Measurements from ENCODE around the gene PRKCH. TPM values are rescaled to one million over a fixed set of nuclear protein-coding genes. Genes with fewer than 3 reads are reported as not detected.
A peak's percentile ranks its signal among the peaks of the same experiment; 100 is the strongest.

Gene PRKCH
- polyA plus RNA-seq, 3 donors: 3.6 to 6.2 (median 5.4) TPM

DNA sequence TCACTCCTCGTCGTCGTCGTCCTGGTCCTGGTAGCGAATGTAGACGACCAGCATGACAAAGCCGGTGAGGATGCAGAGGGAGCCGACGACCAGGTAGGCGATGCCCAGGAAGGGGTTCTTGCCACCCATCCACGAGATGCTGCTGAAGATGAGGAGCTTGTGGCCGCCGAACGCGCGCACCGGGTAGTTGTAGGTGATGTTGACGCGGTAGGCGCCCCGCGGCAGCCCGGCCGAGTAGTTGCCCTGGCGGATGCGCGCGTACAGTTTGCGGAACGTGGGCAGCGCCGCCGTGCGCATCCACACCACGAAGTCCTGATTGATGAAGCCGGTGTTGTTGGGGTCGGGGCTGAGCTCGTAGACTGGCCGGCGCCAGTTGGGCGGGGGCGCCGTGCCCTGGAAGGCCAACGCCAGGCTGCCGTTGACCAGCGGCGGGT is 41.3 kb upstream of the PRKCH start:
- Histone ChIP-seq H3K27ac (ENCODE audit: low read depth in 1 of 2, low read length in 2 of 2) (no peak overlapping the region), H3K4me3 (replicated peaks in 1 of 3; ENCODE audit: low read depth in 2 of 3, low read length in 3 of 3) (peak overlapping the region in 1 of 3 experiments; percentile 73), H3K9me3 (replicated peaks in 1 of 2; ENCODE audit: control insufficient read depth in 1 of 2, insufficient read depth in 1 of 2, low read length in 2 of 2) (peaks cover 3 to 9% of the 10 kb centered on the region in 2 donors), H3K79me2 (ENCODE audit: insufficient read depth, low read length) (no peaks in the 10 kb centered on the region), H3K4me1 (ENCODE audit: control insufficient read depth in 1 of 2, insufficient read depth in 2 of 2, low read length in 2 of 2) (peaks cover 14 to 15% of the 10 kb centered on the region in 2 donors), H3K27me3 (ENCODE audit: control insufficient read depth in 2 of 2, insufficient read depth in 2 of 2, low read length in 2 of 2) (peaks cover 55 to 82% of the 10 kb centered on the region in 2 donors), H4K20me1 (ENCODE audit: insufficient read depth, low read length) (no peaks in the 10 kb centered on the region), H3K4me2 (replicated peaks; ENCODE audit: extremely low read depth, low read length, poor library complexity, severe bottlenecking) (peak overlapping the region; percentile 82), H3K36me3 (replicated peaks in 1 of 2; ENCODE audit: control insufficient read depth in 1 of 2, insufficient read depth in 2 of 2, low read length in 2 of 2) (no peaks in the 10 kb centered on the region), H3K9ac (ENCODE audit: insufficient read depth, low read length, poor library complexity, severe bottlenecking) (no peak overlapping the region), H2AFZ (ENCODE audit: insufficient read depth, low read depth, low read length, poor library complexity, severe bottlenecking) (peak overlapping the region; percentile 73)
- Mint-ChIP-seq H3K9me3 (peaks cover 0 to 12% (median 0%) of the 10 kb centered on the region in 7 donors), H3K4me3 (peak overlapping the region; percentile 73 to 90), H3K4me1 (peaks cover 19% of the 10 kb centered on the region), H3K27ac (no peak overlapping the region), H3K36me3 (no peaks in the 10 kb centered on the region), H3K27me3 (ENCODE audit: low read depth in 3 of 3) (peaks cover 56 to 74% (median 57%) of the 10 kb centered on the region in 3 donors)
- DNase-seq: no peak
- intact Hi-C loops (cut with micrococcal nuclease): no loop called here
- TF ChIP-seq, protein P1, sequence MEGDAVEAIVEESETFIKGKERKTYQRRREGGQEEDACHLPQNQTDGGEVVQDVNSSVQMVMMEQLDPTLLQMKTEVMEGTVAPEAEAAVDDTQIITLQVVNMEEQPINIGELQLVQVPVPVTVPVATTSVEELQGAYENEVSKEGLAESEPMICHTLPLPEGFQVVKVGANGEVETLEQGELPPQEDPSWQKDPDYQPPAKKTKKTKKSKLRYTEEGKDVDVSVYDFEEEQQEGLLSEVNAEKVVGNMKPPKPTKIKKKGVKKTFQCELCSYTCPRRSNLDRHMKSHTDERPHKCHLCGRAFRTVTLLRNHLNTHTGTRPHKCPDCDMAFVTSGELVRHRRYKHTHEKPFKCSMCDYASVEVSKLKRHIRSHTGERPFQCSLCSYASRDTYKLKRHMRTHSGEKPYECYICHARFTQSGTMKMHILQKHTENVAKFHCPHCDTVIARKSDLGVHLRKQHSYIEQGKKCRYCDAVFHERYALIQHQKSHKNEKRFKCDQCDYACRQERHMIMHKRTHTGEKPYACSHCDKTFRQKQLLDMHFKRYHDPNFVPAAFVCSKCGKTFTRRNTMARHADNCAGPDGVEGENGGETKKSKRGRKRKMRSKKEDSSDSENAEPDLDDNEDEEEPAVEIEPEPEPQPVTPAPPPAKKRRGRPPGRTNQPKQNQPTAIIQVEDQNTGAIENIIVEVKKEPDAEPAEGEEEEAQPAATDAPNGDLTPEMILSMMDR (IDR thresholded peaks at IDR 0.05): no peak
- WGBS (ENCODE audit: insufficient coverage): 12% methylated on average over 46 of the region's 47 CpGs

- Histone ChIP-seq H3K79me2 (ENCODE audit: insufficient read depth, low read length) (no peaks in the 10 kb centered on the region), H3K4me3 (replicated peaks in 1 of 3; ENCODE audit: low read depth in 2 of 3, low read length in 3 of 3) (peak overlapping the region; percentile 2 to 73 (median 3)), H3K36me3 (replicated peaks in 1 of 2; ENCODE audit: control insufficient read depth in 1 of 2, insufficient read depth in 2 of 2, low read length in 2 of 2) (no peaks in the 10 kb centered on the region), H3K9ac (ENCODE audit: insufficient read depth, low read length, poor library complexity, severe bottlenecking) (no peak overlapping the region), H4K20me1 (ENCODE audit: insufficient read depth, low read length) (no peaks in the 10 kb centered on the region), H3K27me3 (ENCODE audit: control insufficient read depth in 2 of 2, insufficient read depth in 2 of 2, low read length in 2 of 2) (peaks cover 53 to 83% of the 10 kb centered on the region in 2 donors), H3K4me2 (replicated peaks; ENCODE audit: extremely low read depth, low read length, poor library complexity, severe bottlenecking) (peak overlapping the region; percentile 82), H3K9me3 (replicated peaks in 1 of 2; ENCODE audit: control insufficient read depth in 1 of 2, insufficient read depth in 1 of 2, low read length in 2 of 2) (peaks cover 3 to 9% of the 10 kb centered on the region in 2 donors), H3K27ac (ENCODE audit: low read depth in 1 of 2, low read length in 2 of 2) (no peak overlapping the region), H3K4me1 (ENCODE audit: control insufficient read depth in 1 of 2, insufficient read depth in 2 of 2, low read length in 2 of 2) (peaks cover 14 to 15% of the 10 kb centered on the region in 2 donors), H2AFZ (ENCODE audit: insufficient read depth, low read depth, low read length, poor library complexity, severe bottlenecking) (peak overlapping the region; percentile 73)
- Mint-ChIP-seq H3K4me1 (peaks cover 19% of the 10 kb centered on the region), H3K9me3 (peaks cover 0 to 12% (median 0%) of the 10 kb centered on the region in 7 donors), H3K27ac (peak overlapping the region in 1 of 7 donors; percentile 30), H3K27me3 (ENCODE audit: low read depth in 3 of 3) (peaks cover 57 to 76% (median 57%) of the 10 kb centered on the region in 3 donors), H3K4me3 (peak overlapping the region; percentile 73 to 90), H3K36me3 (no peaks in the 10 kb centered on the region)
- TF ChIP-seq, protein P1 (IDR thresholded peaks at IDR 0.05): peak; percentile 46
- WGBS (ENCODE audit: insufficient coverage): under 1% methylated on average over 81 of the region's 81 CpGs
- DNase-seq: peak; percentile 15 to 26 (median 24)
- intact Hi-C loops (cut with micrococcal nuclease): no loop called here
These were observed 40.7 kb upstream of the PRKCH start for GRCh38 chr14:61280526-61281185.

Data from CD14-positive monocyte (primary cell).